Kidney epithelial cell (primary cell): Measurements from ENCODE around the gene MYRIP. TPM values are rescaled to one million over a fixed set of nuclear protein-coding genes. Genes with fewer than 3 reads are reported as not detected.

Experiments
- DNase-seq: peaks from one replicate; pipeline ENCODE4 v3.0.0-alpha.2; 2010; ENCODE audit warnings: low read depth
- H3K27me3 ChIP-seq: 2 replicates; pipeline ENCODE4 v1.6.0; 2011; ENCODE audit warnings: low read length; ENCODE audit not compliant: control insufficient read depth, insufficient read depth
- H3K36me3 ChIP-seq: 2 replicates; pipeline ENCODE4 v1.5.1; 2011; ENCODE audit warnings: low read length; ENCODE audit not compliant: control insufficient read depth, insufficient read depth
- H3K4me3 ChIP-seq: 2 replicates; pipeline ENCODE4 v1.5.1; 2011; ENCODE audit warnings: low read depth, mild to moderate bottlenecking, control low read depth, low read length
- CTCF ChIP-seq: IDR thresholded peaks from 2 replicates; pipeline ENCODE4 v1.5.1; 2011; ENCODE audit warnings: mild to moderate bottlenecking, moderate library complexity, low read length, control low read depth, inconsistent platforms; ENCODE audit not compliant: insufficient read depth, poor library complexity, severe bottlenecking
- total RNA-seq: library from RNA; depleted of rRNA; stranded (reverse); fragments of >200 nt; gene quantifications from 2 replicates; pipeline ENCODE4 v1.2.3, GENCODE V29; 2015

MYRIP gene
- total RNA-seq, 1 donor from 2014 or later: 0.04 TPM

DNA sequence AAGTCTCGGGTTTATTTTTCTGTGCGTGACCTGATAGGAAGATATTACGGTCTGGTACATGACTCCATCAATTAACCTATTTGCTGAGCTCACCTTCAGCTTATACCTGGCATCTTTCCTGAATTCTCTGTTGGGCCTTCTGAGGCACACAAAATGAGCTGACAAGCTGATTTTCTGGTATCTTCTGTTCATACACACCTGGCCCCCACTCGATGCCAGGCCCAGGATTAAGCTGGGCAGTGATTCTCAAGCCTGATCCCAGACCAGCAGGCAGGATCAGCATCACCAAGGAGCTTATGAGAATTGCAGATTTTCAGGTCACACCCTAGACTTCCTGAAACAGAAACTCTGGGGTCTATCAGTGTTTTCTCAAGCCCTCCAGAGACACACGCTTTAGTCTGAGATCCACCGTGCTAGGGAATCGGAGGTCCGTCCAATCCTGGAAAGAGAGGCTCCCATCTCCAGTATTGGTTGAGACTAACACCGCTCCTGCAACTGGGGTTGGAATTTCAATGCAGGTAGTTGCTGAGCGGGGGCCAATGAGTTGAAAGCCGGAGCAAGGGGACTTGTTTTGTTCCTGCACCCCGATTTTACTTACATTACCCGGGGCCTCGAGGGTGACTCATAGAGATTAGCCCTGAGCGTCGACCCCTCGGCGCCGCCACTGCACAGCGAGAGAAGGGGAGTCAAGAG is 499.5 kb downstream of the MYRIP start:
- Histone ChIP-seq H3K27me3 (no peaks in the 10 kb centered on the region), H3K36me3 (no peaks in the 10 kb centered on the region), H3K4me3 (peak overlapping the region; percentile 95)
- DNase-seq: no peak
- no peak for TF ChIP-seq CTCF

GRCh38 chr3:40309418-40309924 is 500.1 kb downstream of the MYRIP start, which contains the start of gene EIF1B:
Gene EIF1B (plus strand): TSS chr3:40309707. CDS start chr3:40309942, 235 bp downstream.
- no peaks in the 10 kb centered on the region for H3K27me3 ChIP-seq
- peak; percentile 90 for TF ChIP-seq CTCF
- H3K36me3 ChIP-seq: no peaks in the 10 kb centered on the region
- peak; percentile 67 for DNase-seq
- peak within 1 kb of the TSS; percentile 95 for H3K4me3 ChIP-seq
